Kidney epithelial cell (primary cell): ENCODE results near the gene ANKRD16. TPM values are rescaled to one million over a fixed set of nuclear protein-coding genes. Genes with fewer than 3 reads are reported as not detected.
A peak's percentile ranks its signal among the peaks of the same experiment; 100 is the strongest.

ENCODE experiments used
- DNase-seq: peaks from one replicate; pipeline ENCODE4 v3.0.0-alpha.2; 2010; ENCODE audit warnings: low read depth
- H3K27me3 ChIP-seq: 2 replicates; pipeline ENCODE4 v1.6.0; 2011; ENCODE audit warnings: low read length; ENCODE audit not compliant: control insufficient read depth, insufficient read depth
- H3K36me3 ChIP-seq: 2 replicates; pipeline ENCODE4 v1.5.1; 2011; ENCODE audit warnings: low read length; ENCODE audit not compliant: control insufficient read depth, insufficient read depth
- H3K4me3 ChIP-seq: 2 replicates; pipeline ENCODE4 v1.5.1; 2011; ENCODE audit warnings: low read depth, mild to moderate bottlenecking, control low read depth, low read length
- CTCF ChIP-seq: IDR thresholded peaks from 2 replicates; pipeline ENCODE4 v1.5.1; 2011; ENCODE audit warnings: mild to moderate bottlenecking, moderate library complexity, low read length, control low read depth, inconsistent platforms; ENCODE audit not compliant: insufficient read depth, poor library complexity, severe bottlenecking
- total RNA-seq: library from RNA; depleted of rRNA; stranded (reverse); fragments of >200 nt; gene quantifications from 2 replicates; pipeline ENCODE4 v1.2.3, GENCODE V29; 2015

Gene ANKRD16
- total RNA-seq, 1 donor from 2014 or later: 7.9 TPM

- peak; percentile 76 for DNase-seq
- Histone ChIP-seq H3K4me3 (peak within 1 kb of the TSS; percentile 97), H3K27me3 (no peaks in the 10 kb centered on the region), H3K36me3 (no peaks in the 10 kb centered on the region)
- TF ChIP-seq CTCF: no peak
Observed at GRCh38 chr10:5813341-5814109, 76.2 kb downstream of the ANKRD16 start, which contains the start of gene GDI2. Gene GDI2, minus strand, starts transcription at chr10:5813434. Its CDS starts 176 bp downstream, at chr10:5813258.

DNA sequence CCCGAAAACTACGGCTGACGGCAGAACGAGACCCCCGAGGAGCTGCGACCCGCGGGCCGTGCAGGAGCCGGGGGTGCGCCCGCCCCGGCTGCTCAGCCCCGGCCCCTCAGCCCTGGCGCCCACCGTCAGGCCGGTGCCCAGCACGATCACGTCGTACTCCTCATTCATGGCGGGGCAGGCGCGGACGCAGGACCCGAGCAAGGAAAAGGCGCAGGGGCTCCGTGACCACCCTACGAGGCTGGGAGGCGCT lies 76.7 kb downstream of the ANKRD16 start:
- no peak for DNase-seq
- Histone ChIP-seq H3K27me3 (no peaks in the 10 kb centered on the region), H3K36me3 (no peaks in the 10 kb centered on the region), H3K4me3 (peak overlapping the region; percentile 97)
- TF ChIP-seq CTCF: no peak

GRCh38 chr10:5812283-5813090 lies 77.2 kb downstream of the ANKRD16 start:
- no peak for TF ChIP-seq CTCF
- no peak for DNase-seq

More at GRCh38 chr10:5812283-5813090, 77.2 kb downstream of the ANKRD16 start:
- Histone ChIP-seq H3K4me3 (peak overlapping the region; percentile 97), H3K36me3 (no peaks in the 10 kb centered on the region), H3K27me3 (no peaks in the 10 kb centered on the region)

Other genes starting within 250 kb of the ANKRD16 start
- 17.3 and 22.4 TPM in 2 replicates for gene ASB13, start 223.3 kb downstream of the ANKRD16 start, total RNA-seq
- 60.1 and 66.8 TPM in 2 replicates for gene TASOR2, start 205.1 kb downstream of the ANKRD16 start, total RNA-seq
- gene GDI2, start 76.5 kb downstream of the ANKRD16 start, total RNA-seq: 328 and 358 TPM in 2 replicates
- gene FBH1, start 350 bp upstream of the ANKRD16 start, total RNA-seq: 54.9 and 65.8 TPM in 2 replicates
- 23.1 and 23.6 TPM in 2 replicates for gene IL15RA, start 87.7 kb upstream of the ANKRD16 start, total RNA-seq
- gene IL2RA, start 172.5 kb upstream of the ANKRD16 start, total RNA-seq: 0.34 TPM in 1 of 2 replicates, not detected in the other
- 37.8 and 48.7 TPM in 2 replicates for gene RBM17, start 199.1 kb upstream of the ANKRD16 start, total RNA-seq